ENCODE results near the gene RHBDL1. TPM values are rescaled to one million over a fixed set of nuclear protein-coding genes. Genes with fewer than 3 reads are reported as not detected.

RHBDL1 gene
- total RNA-seq, 5 donors from 2014 or later (not counting 1 experiment from before 2014, with no cell fraction given), result 2.0 to 3.6 (median 2.5) TPM

GRCh38 chr16:682493-683395, 7.3 kb downstream of the RHBDL1 start:
- H3K4me1 Mint-ChIP-seq, result peaks cover 17 to 42% (median 36%) of the 10 kb centered on the region in 3 donors
- no peak overlapping the region for H3K4me3 ChIP-seq (ENCODE audit: control insufficient read depth in 1 of 2, extremely low read depth in 1 of 2, low read length in 1 of 2)
- 90% methylated on average over 27 of the region's 36 CpGs for WGBS (ENCODE audit: insufficient coverage)

GRCh38 chr16:683396-684070, 8.1 kb downstream of the RHBDL1 start:
- no peaks in the 10 kb centered on the region for H3K9me3 Mint-ChIP-seq
- H3K27ac Mint-ChIP-seq, result peak overlapping the region; percentile 65 to 66
- WGBS (ENCODE audit: insufficient coverage), result 22% methylated on average over 56 of the region's 57 CpGs
- ChIA-PET CTCF (no interaction called here), POLR2A (no interaction called here)
- H3K4me1 Mint-ChIP-seq, result peaks cover 17 to 42% (median 36%) of the 10 kb centered on the region in 3 donors
- Histone ChIP-seq H3K36me3 (ENCODE audit: control insufficient read depth in 2 of 2, extremely low read depth in 1 of 2, insufficient read depth in 1 of 2, low read length in 1 of 2) (peaks cover 8 to 28% of the 10 kb centered on the region in 2 donors), H3K4me3 (ENCODE audit: control insufficient read depth in 1 of 2, extremely low read depth in 1 of 2, low read length in 1 of 2) (peak overlapping the region; percentile 22 to 48), H3K4me1 (ENCODE audit: control insufficient read depth in 1 of 2, extremely low read depth in 1 of 2, insufficient read depth in 2 of 2, low read length in 2 of 2) (peaks cover 2 to 66% of the 10 kb centered on the region in 2 experiments), H3K9me3 (no peaks in the 10 kb centered on the region), H3K27me3 (replicated peaks in 1 of 2; ENCODE audit: control insufficient read depth in 2 of 2, extremely low read depth in 1 of 2, insufficient read depth in 2 of 2, low read length in 1 of 2) (no peaks in the 10 kb centered on the region), H3K27ac (ENCODE audit: low read length) (no peak overlapping the region)
- H3K36me3 Mint-ChIP-seq, result peaks cover 4% of the 10 kb centered on the region
- no peaks in the 10 kb centered on the region for H3K27me3 Mint-ChIP-seq
- peak overlapping the region; percentile 68 to 77 (median 71) for H3K4me3 Mint-ChIP-seq
- ATAC-seq (replicated peaks in 1 of 4), result no peak
- no peak for DNase-seq

More at GRCh38 chr16:682493-683395, 7.3 kb downstream of the RHBDL1 start:
- CTCF ChIA-PET, result no interaction called here
- H3K4me1 ChIP-seq (ENCODE audit: control insufficient read depth in 1 of 2, extremely low read depth in 1 of 2, insufficient read depth in 2 of 2, low read length in 2 of 2), result peaks cover 2 to 65% of the 10 kb centered on the region in 2 experiments
- no peaks in the 10 kb centered on the region for H3K9me3 ChIP-seq
- DNase-seq (peak in 1 of 35 experiments; percentile 34), ATAC-seq (replicated peaks in 1 of 4) (no peak)
- Mint-ChIP-seq H3K27me3 (no peaks in the 10 kb centered on the region), H3K4me3 (peak overlapping the region; percentile 68 to 77 (median 71)), H3K27ac (peak overlapping the region; percentile 66), H3K36me3 (peaks cover 4% of the 10 kb centered on the region), H3K9me3 (no peaks in the 10 kb centered on the region)
- no peak overlapping the region for H3K27ac ChIP-seq (ENCODE audit: low read length)
- POLR2A ChIA-PET, result no interaction called here
- no peaks in the 10 kb centered on the region for H3K27me3 ChIP-seq (replicated peaks in 1 of 2; ENCODE audit: control insufficient read depth in 2 of 2, extremely low read depth in 1 of 2, insufficient read depth in 2 of 2, low read length in 1 of 2)
- H3K36me3 ChIP-seq (ENCODE audit: control insufficient read depth in 2 of 2, extremely low read depth in 1 of 2, insufficient read depth in 1 of 2, low read length in 1 of 2), result peaks cover 8 to 28% of the 10 kb centered on the region in 2 donors

GRCh38 chr16:684071-684794, 8.8 kb downstream of the RHBDL1 start, which contains the start of gene JMJD8:
Gene JMJD8, minus strand, starts transcription at chr16:684334. Its CDS starts 15 bp downstream, at chr16:684319.
- Mint-ChIP-seq H3K36me3 (peaks cover 4% of the 10 kb centered on the region), H3K4me1 (peaks cover 12 to 45% (median 41%) of the 10 kb centered on the region in 3 donors), H3K27me3 (no peaks in the 10 kb centered on the region), H3K27ac (peak within 1 kb of the TSS; percentile 65 to 66), H3K4me3 (peak within 1 kb of the TSS; percentile 69 to 79 (median 77)), H3K9me3 (no peaks in the 10 kb centered on the region)
- peak within 1 kb of the TSS; percentile 75 for H3K27ac ChIP-seq (ENCODE audit: low read length)
- WGBS (ENCODE audit: insufficient coverage), result 3% methylated on average over 91 of the region's 91 CpGs
- H3K27me3 ChIP-seq (replicated peaks in 1 of 2; ENCODE audit: control insufficient read depth in 2 of 2, extremely low read depth in 1 of 2, insufficient read depth in 2 of 2, low read length in 1 of 2), result no peaks in the 10 kb centered on the region
- peaks cover 3 to 67% of the 10 kb centered on the region in 2 experiments for H3K4me1 ChIP-seq (ENCODE audit: control insufficient read depth in 1 of 2, extremely low read depth in 1 of 2, insufficient read depth in 2 of 2, low read length in 2 of 2)
- POLR2A ChIA-PET, result no interaction called here
- H3K9me3 ChIP-seq, result no peaks in the 10 kb centered on the region
- CTCF ChIA-PET, result no interaction called here
- peak; percentile 60 to 76 (median 66) for ATAC-seq (replicated peaks in 1 of 4)
- peaks cover 8 to 28% of the 10 kb centered on the region in 2 donors for H3K36me3 ChIP-seq (ENCODE audit: control insufficient read depth in 2 of 2, extremely low read depth in 1 of 2, insufficient read depth in 1 of 2, low read length in 1 of 2)
- peak within 1 kb of the TSS; percentile 62 for H3K4me3 ChIP-seq (ENCODE audit: control insufficient read depth in 1 of 2, extremely low read depth in 1 of 2, low read length in 1 of 2)
- peak; percentile 85 to 97 (median 91) for DNase-seq

GRCh38 chr16:684961-685696, 9.7 kb downstream of the RHBDL1 start:
- ChIA-PET POLR2A (no interaction called here), CTCF (no interaction called here)
- DNase-seq, result no peak
- Histone ChIP-seq H3K27ac (ENCODE audit: low read length) (no peak overlapping the region), H3K9me3 (no peaks in the 10 kb centered on the region), H3K27me3 (replicated peaks in 1 of 2; ENCODE audit: control insufficient read depth in 2 of 2, extremely low read depth in 1 of 2, insufficient read depth in 2 of 2, low read length in 1 of 2) (no peaks in the 10 kb centered on the region), H3K36me3 (ENCODE audit: control insufficient read depth in 2 of 2, extremely low read depth in 1 of 2, insufficient read depth in 1 of 2, low read length in 1 of 2) (peaks cover 8 to 28% of the 10 kb centered on the region in 2 donors), H3K4me1 (ENCODE audit: control insufficient read depth in 1 of 2, extremely low read depth in 1 of 2, insufficient read depth in 2 of 2, low read length in 2 of 2) (peaks cover 8 to 69% of the 10 kb centered on the region in 2 experiments), H3K4me3 (ENCODE audit: control insufficient read depth in 1 of 2, extremely low read depth in 1 of 2, low read length in 1 of 2) (no peak overlapping the region)
- no peak for ATAC-seq (replicated peaks in 1 of 4)
- peaks cover 4% of the 10 kb centered on the region for H3K36me3 Mint-ChIP-seq
- no peaks in the 10 kb centered on the region for H3K27me3 Mint-ChIP-seq
- peak overlapping the region in 2 of 3 donors; percentile 28 to 45 for H3K4me3 Mint-ChIP-seq
- no peak overlapping the region for H3K27ac Mint-ChIP-seq
- H3K9me3 Mint-ChIP-seq, result no peaks in the 10 kb centered on the region
- H3K4me1 Mint-ChIP-seq, result peaks cover 10 to 46% (median 46%) of the 10 kb centered on the region in 3 donors
- WGBS (ENCODE audit: insufficient coverage), result 94% methylated on average over 56 of the region's 61 CpGs

GRCh38 chr16:685967-686366, 10.5 kb downstream of the RHBDL1 start:
- Mint-ChIP-seq H3K27ac (peak overlapping the region; percentile 28 to 36), H3K9me3 (no peaks in the 10 kb centered on the region), H3K4me3 (peak overlapping the region in 2 of 3 donors; percentile 45 to 56), H3K4me1 (peaks cover 13 to 51% (median 50%) of the 10 kb centered on the region in 3 donors), H3K36me3 (peaks cover 4% of the 10 kb centered on the region), H3K27me3 (no peaks in the 10 kb centered on the region)
- ATAC-seq (replicated peaks in 1 of 4), result no peak
- DNase-seq, result no peak
- WGBS (ENCODE audit: insufficient coverage), result 82% methylated on average over 8 of the region's 10 CpGs
- Histone ChIP-seq H3K4me3 (ENCODE audit: control insufficient read depth in 1 of 2, extremely low read depth in 1 of 2, low read length in 1 of 2) (no peak overlapping the region), H3K4me1 (ENCODE audit: control insufficient read depth in 1 of 2, extremely low read depth in 1 of 2, insufficient read depth in 2 of 2, low read length in 2 of 2) (peaks cover 8 to 72% of the 10 kb centered on the region in 2 experiments), H3K27me3 (replicated peaks in 1 of 2; ENCODE audit: control insufficient read depth in 2 of 2, extremely low read depth in 1 of 2, insufficient read depth in 2 of 2, low read length in 1 of 2) (no peaks in the 10 kb centered on the region), H3K27ac (ENCODE audit: low read length) (no peak overlapping the region), H3K36me3 (ENCODE audit: control insufficient read depth in 2 of 2, extremely low read depth in 1 of 2, insufficient read depth in 1 of 2, low read length in 1 of 2) (peaks cover 8 to 28% of the 10 kb centered on the region in 2 donors), H3K9me3 (no peaks in the 10 kb centered on the region)
- CTCF ChIA-PET, result no interaction called here
- POLR2A ChIA-PET, result interaction anchor here in 1 of 2 donors (0.6 kb wide), 1 partner anchor 631 kb away, joined by 5 read pairs; no protein-coding TSS in a partner anchor
